ENCODE measurements around the gene LTB4R. TPM values are rescaled to one million over a fixed set of nuclear protein-coding genes. Genes with fewer than 3 reads are reported as not detected.

The LTB4R gene
- total RNA-seq, 1 experiment from 2014 or later, result 10.3 TPM

DNA sequence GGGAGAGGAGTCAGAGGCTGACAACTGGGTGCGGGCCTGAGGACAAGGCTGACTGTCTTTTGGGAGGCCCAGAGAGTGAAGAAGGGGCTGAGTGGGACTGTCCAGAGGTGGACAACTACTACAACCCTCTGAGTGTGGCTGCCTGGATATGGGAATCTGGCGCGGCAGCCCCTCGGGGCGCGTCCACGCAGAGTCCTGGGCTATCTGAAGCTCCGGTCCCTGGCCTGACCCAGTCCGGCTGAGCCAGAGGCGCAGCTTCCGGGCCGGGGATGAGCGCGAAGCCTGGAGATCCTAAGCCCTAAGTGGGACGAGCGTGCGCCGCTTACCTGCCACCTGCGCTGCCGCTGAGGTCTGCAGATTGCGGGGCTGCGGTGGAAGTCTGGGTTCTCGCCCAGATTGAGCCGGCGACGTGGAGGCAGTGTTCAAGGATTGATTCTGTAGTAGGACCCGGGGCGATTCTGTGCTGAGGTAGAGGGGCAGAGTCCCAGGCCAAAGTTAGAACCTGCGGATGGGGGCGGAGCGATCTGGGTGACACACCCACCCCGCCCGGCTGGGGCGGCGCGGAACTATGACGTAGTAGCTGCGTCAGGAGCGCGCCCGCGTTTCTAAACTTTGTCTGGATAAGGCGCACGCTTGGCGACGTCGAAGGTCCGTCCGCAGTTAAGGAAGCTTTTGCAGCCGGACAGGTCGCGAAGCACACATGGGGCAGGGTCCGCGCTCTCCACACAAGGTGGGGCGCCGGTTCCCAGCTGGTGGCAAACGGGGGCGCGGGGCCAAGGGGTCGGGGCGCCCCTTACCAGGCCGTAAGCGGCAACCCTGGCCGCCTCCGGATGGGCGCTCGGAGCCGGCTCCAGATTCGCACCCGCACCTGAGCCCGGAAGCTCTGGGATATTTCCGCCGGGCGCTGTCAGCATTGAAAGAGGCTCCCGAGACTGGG is 11.8 kb upstream of the LTB4R start, which contains the start of the genes DHRS1 and NOP9:
DHRS1 (minus strand) TSS at position 526 of the 937 bp plus-strand sequence. CDS start 674 bp downstream, outside the sequence.
NOP9 (plus strand) TSS at position 596 of the 937 bp plus-strand sequence; CDS start at position 701, 105 bp downstream.
- H4K20me1 ChIP-seq (ENCODE audit: insufficient read depth), result no peaks in the 10 kb centered on the region
- CTCF ChIA-PET, result interaction anchor here (0.5 to 1.0 kb wide), 3 partner anchors 33 to 81 kb away, joined by 3 to 11 read pairs (median 10); partner anchors contain the start of gene TINF2
- BruUV-seq (replicated peaks), result no TSS peak
- H3K27ac ChIP-seq, result peak within 1 kb of the TSS; percentile 53
- H3K36me3 ChIP-seq (ENCODE audit: low read depth), result no peaks in the 10 kb centered on the region; the same call in 1 of the 2 replicates
- no peaks in the 10 kb centered on the region for H3K9me2 ChIP-seq (ENCODE audit: insufficient read depth)
- POLR2A ChIA-PET (ENCODE audit: unreplicated experiment), result interaction anchor here (0.6 to 1.4 kb wide), 5 partner anchors 12 to 86 kb away, joined by 3 to 19 read pairs (median 3); partner anchors contain the start of genes CHMP4A, MDP1 and TINF2
- no peak for TF ChIP-seq EZH2 (IDR thresholded peaks at IDR 0.05; ENCODE audit: low read depth)
- TF ChIP-seq, protein P1, sequence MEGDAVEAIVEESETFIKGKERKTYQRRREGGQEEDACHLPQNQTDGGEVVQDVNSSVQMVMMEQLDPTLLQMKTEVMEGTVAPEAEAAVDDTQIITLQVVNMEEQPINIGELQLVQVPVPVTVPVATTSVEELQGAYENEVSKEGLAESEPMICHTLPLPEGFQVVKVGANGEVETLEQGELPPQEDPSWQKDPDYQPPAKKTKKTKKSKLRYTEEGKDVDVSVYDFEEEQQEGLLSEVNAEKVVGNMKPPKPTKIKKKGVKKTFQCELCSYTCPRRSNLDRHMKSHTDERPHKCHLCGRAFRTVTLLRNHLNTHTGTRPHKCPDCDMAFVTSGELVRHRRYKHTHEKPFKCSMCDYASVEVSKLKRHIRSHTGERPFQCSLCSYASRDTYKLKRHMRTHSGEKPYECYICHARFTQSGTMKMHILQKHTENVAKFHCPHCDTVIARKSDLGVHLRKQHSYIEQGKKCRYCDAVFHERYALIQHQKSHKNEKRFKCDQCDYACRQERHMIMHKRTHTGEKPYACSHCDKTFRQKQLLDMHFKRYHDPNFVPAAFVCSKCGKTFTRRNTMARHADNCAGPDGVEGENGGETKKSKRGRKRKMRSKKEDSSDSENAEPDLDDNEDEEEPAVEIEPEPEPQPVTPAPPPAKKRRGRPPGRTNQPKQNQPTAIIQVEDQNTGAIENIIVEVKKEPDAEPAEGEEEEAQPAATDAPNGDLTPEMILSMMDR (conservative IDR thresholded peaks at IDR 0.05), result no peak
- H3K4me3 ChIP-seq, result peak within 1 kb of the TSS; percentile 88
- DNase-seq, result peak; percentile 68 to 86
- intact Hi-C loops (cut with micrococcal nuclease; ENCODE audit: unreplicated experiment), result no loop called here
- peak within 1 kb of the TSS; percentile 92 for H3K4me2 ChIP-seq
- peak within 1 kb of the TSS; percentile 96 for H2AFZ ChIP-seq
- no peaks in the 10 kb centered on the region for H3K27me3 ChIP-seq (ENCODE audit: insufficient read depth, low read depth)
- H3K9me3 ChIP-seq (ENCODE audit: insufficient read depth, low read depth), result no peaks in the 10 kb centered on the region
- peaks cover 28% of the 10 kb centered on the region for H3K79me2 ChIP-seq (ENCODE audit: low read depth)
- H3K4me1 ChIP-seq (replicated peaks; ENCODE audit: insufficient read depth), result peaks cover 16% of the 10 kb centered on the region
- no peaks in the 10 kb centered on the region for H3F3A ChIP-seq (ENCODE audit: insufficient read depth, low read depth)

DNA sequence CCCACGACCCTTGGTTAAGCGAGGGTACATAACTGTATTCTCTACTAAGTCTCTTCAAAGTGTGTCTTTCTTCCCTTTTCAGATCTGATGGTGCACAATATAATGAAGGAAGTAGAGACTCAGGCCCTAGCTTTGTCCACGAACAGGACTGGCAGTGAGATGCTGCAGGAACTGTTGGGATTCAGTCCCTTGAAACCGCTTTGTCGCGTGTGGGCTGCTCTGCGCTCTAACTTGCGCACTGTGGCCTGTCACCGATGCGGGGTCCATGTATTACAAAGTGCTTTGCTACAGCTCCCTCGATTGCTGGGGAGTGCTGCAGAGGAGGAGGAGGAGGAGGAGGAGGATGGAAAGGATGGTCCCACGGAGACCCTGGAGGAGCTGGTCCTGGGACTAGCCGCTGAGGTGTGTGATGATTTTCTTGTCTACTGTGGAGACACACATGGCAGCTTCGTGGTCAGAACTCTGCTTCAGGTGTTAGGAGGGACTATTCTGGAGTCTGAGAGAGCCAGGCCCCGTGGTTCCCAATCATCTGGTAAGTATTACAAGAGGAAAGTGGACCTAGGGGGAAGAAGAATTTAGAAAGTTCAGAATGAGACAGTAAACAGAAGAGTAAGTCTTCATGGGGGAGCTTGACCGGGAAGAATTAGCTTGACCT is 10.8 kb upstream of the LTB4R start:
- ChIA-PET POLR2A (ENCODE audit: unreplicated experiment) (interaction anchor here (0.5 to 1.4 kb wide), 7 partner anchors 13 to 87 kb away, joined by 3 to 19 read pairs (median 3); partner anchors contain the start of genes CHMP4A, MDP1 and TINF2), CTCF (interaction anchor here (1.4 kb wide), 1 partner anchor 57 kb away, joined by 4 read pairs; no protein-coding TSS in a partner anchor)
- H3K27ac ChIP-seq, result peak overlapping the region; percentile 53; the same call in 1 of the 2 replicates
- peaks cover 28% of the 10 kb centered on the region for H3K79me2 ChIP-seq (ENCODE audit: low read depth)
- no peaks in the 10 kb centered on the region for H4K20me1 ChIP-seq (ENCODE audit: insufficient read depth)
- DNase-seq, result no peak
- H2AFZ ChIP-seq, result peak overlapping the region; percentile 96
- H3K4me1 ChIP-seq (replicated peaks; ENCODE audit: insufficient read depth), result peaks cover 16% of the 10 kb centered on the region
- H3K4me2 ChIP-seq, result peak overlapping the region; percentile 92
- intact Hi-C loops (cut with micrococcal nuclease; ENCODE audit: unreplicated experiment), result no loop called here
- BruUV-seq (replicated peaks), result no TSS peak
- no peaks in the 10 kb centered on the region for H3K9me3 ChIP-seq (ENCODE audit: insufficient read depth, low read depth)
- H3K9me2 ChIP-seq (ENCODE audit: insufficient read depth), result no peaks in the 10 kb centered on the region
- peak overlapping the region; percentile 88 for H3K4me3 ChIP-seq
- TF ChIP-seq, protein P1 (conservative IDR thresholded peaks at IDR 0.05), result no peak
- no peak for TF ChIP-seq EZH2 (IDR thresholded peaks at IDR 0.05; ENCODE audit: low read depth)
- no peaks in the 10 kb centered on the region for H3K27me3 ChIP-seq (ENCODE audit: insufficient read depth, low read depth)
- H3F3A ChIP-seq (ENCODE audit: insufficient read depth, low read depth), result no peaks in the 10 kb centered on the region
- no peaks in the 10 kb centered on the region; the same call in 1 of the 2 replicates for H3K36me3 ChIP-seq (ENCODE audit: low read depth)

DNA sequence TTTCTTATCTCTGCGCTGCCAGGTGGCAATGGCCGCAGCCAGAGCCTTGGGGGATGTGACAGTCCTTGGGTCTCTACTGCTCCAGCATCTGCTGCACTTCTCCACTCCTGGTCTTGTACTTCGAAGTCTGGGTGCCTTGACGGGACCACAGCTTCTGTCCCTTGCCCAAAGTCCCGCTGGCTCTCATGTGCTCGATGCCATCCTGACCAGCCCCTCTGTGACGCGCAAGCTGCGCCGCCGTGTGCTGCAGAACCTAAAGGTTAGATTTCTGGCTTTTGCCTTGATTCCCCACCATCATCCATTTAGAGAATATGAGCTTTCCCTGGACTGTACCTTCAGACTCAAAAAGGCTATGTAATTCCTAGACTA is 7.3 kb upstream of the LTB4R start:
- Histone ChIP-seq H3K4me2 (no peak overlapping the region), H3K4me3 (no peak overlapping the region), H3K4me1 (replicated peaks; ENCODE audit: insufficient read depth) (peaks cover 9% of the 10 kb centered on the region; the same call in 1 of the 2 replicates), H2AFZ (no peak overlapping the region), H4K20me1 (ENCODE audit: insufficient read depth) (no peaks in the 10 kb centered on the region), H3F3A (ENCODE audit: insufficient read depth, low read depth) (no peaks in the 10 kb centered on the region), H3K9me3 (ENCODE audit: insufficient read depth, low read depth) (no peaks in the 10 kb centered on the region), H3K27me3 (ENCODE audit: insufficient read depth, low read depth) (no peaks in the 10 kb centered on the region), H3K79me2 (ENCODE audit: low read depth) (peaks cover 22% of the 10 kb centered on the region), H3K27ac (no peak overlapping the region), H3K36me3 (ENCODE audit: low read depth) (no peaks in the 10 kb centered on the region; the same call in 1 of the 2 replicates), H3K9me2 (ENCODE audit: insufficient read depth) (no peaks in the 10 kb centered on the region)
- ChIA-PET POLR2A (ENCODE audit: unreplicated experiment) (interaction anchor here (0.6 kb wide), 1 partner anchor 98 kb away, joined by 3 read pairs; no protein-coding TSS in a partner anchor), CTCF (no interaction called here)
- intact Hi-C loops (cut with micrococcal nuclease; ENCODE audit: unreplicated experiment), result no loop called here
- DNase-seq, result no peak
- no TSS peak for BruUV-seq (replicated peaks)
- TF ChIP-seq, protein P1 (conservative IDR thresholded peaks at IDR 0.05), result no peak
- no peak for TF ChIP-seq EZH2 (IDR thresholded peaks at IDR 0.05; ENCODE audit: low read depth)

Measured in PC-9 (cell line).